NT2/D1 (cell line): Measurements from ENCODE around the gene CACNA1D.

Experiments used
- SUZ12 ChIP-seq: IDR thresholded peaks from 2 replicates; pipeline ENCODE4 v1.6.1; 2011; ENCODE audit not compliant: insufficient read length, insufficient read depth; ENCODE audit errors: extremely low read depth
- YY1 ChIP-seq: IDR thresholded peaks from 2 replicates; pipeline ENCODE4 v1.6.1; 2011; ENCODE audit not compliant: insufficient read length, insufficient read depth

GRCh38 chr3:53555068-53555588 is 60.7 kb downstream of the CACNA1D start:
- TF ChIP-seq SUZ12 = no peak
- no peak for TF ChIP-seq YY1
